Measurements from ENCODE around the gene FDXACB1.
A peak's percentile ranks its signal among the peaks of the same experiment; 100 is the strongest.
"Not testable (repeated sequence)": the region's sequence is repeated elsewhere in the genome, so short reads cannot be mapped to it uniquely, and the experiment has no call there.

FDXACB1 gene

DNA sequence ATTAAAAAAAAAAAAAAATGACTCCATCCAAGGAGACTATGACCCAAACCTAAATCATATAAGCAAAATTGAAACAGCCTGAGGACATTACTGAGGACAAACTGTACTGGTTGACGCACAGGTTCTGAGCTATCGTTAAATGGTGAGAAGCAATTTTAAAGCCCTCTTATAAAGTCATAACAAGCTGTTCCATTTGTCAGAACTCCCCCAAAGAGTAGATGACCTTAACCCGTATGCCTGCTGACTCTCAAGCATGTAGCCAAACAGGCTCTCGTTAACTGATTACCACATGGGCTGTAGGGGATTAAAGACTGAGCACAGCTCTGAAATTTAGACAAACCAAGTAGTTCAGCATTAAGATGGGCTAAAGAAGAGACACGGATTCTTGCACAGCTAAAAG lies 30.4 kb upstream of the FDXACB1 start:
- no peak for DNase-seq (ENCODE audit: low read depth)

DNA sequence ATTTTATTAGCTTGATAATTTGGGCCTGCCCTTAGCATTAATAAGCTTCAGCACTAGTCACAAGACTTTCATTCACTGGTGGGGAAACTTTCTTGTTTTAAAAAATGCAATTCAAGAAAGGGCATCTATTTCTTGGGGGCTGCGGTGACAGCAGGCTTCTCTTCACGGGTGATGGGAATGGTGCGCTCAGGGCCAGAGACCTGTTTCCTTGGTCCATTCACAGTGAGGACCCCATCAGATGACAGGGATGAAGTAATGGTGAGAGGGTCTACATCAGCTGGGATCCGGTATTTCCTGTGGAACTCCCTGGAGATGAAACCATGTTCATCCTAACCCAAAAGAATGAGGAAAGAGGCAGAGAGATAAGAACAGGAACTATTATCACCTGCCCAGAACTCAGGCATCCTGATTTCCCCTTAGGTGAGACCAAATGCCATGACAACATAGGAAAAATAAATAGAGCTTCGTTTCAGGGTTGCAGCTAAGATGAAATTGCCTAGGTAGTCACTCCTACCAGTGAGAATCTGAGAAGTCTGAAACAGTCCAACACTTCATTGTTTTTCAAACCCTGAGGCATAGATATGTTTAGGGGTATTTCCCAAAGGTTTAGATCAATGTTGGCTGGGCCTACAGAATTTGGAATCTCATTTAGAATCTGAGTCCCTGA lies 29.8 kb upstream of the FDXACB1 start:
- DNase-seq (ENCODE audit: low read depth) = no peak

DNA sequence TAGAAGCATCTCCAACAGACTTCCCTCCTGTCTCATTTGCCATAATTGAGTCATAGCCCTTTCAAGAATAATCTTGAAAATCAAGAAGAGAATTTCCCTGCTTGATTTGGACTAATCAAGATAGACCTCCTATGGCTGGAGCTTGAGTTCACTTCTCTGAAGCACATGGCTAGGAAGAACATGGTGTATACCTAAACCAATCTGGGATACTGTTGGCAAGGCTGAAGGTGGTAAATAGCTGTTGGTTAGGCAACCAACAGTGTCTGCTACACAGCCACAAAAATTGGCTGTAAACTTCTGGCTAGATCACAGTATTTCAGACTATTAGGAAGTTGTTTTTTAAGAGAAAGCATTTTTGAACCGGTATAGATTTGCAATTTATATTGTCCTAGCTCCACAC lies 27.7 kb upstream of the FDXACB1 start:
- no peak for DNase-seq (ENCODE audit: low read depth)

DNA sequence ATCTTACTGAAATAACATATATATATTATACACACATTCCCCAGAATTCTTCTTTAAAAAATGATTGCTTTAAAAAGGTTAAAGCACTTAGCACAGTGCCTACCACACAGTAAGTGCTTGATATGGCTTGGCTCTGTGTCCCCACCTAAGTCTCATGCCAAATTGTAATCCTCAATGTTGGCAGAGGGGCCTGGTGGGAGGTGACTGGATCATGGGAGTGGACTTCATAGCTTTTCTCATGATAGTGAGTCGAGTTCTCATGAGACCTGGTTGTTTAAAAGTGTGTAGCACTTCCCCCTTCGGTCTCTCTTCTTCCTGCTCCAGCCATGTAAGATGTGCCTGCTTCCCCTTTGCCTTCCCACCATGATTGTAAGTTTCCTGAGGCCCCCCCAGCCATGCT lies 26.4 kb upstream of the FDXACB1 start:
- no peak for DNase-seq (ENCODE audit: low read depth)

DNA sequence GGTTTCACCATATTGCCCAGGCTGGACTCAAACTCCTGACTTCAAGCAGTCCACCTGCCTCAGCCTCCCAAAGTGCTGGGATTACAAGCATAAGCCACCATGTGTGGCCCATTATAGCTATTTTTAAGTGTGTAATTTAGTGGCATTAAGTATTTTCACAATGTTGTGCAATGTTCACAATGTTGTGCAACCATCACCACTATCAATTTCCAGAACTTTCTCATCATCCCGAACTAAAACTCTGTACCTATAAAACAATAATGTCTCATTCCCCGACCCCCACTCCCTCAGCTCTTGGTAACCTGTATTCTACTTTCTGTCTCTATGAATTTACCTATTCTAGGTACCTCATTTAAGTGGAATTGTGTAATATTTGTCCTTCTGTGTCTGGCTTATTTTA lies 7.9 kb upstream of the FDXACB1 start:
- peak; percentile 6 for DNase-seq (ENCODE audit: low read depth)

- no peak for DNase-seq (ENCODE audit: low read depth)
Measured at GRCh38 chr11:111886032-111886431, 7.1 kb upstream of the FDXACB1 start.

DNA sequence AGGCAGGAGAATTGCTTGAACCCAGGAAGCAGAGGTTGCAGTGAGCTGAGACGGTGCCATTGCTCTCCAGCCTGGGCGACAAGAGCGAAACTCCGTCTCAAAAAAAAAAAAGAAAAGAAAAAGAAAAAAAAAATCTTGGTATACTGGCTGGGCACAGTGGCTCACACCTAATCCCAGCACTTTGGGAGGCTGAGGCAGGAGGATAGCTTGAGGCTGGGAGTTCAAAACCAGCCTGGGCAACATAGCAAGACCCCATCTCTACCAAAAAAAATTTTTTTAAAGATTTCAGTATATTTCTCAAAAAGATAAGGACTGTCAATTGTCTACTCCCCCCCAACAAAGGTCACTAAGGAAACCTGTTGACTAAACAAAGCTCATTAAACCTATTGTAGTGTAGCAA lies 6.1 kb upstream of the FDXACB1 start:
- DNase-seq (ENCODE audit: low read depth) = not testable (repeated sequence)

- DNase-seq (ENCODE audit: low read depth) = no peak
Measured at GRCh38 chr11:111882202-111882601, 3.2 kb upstream of the FDXACB1 start.

- DNase-seq (ENCODE audit: low read depth) = no peak
Measured at GRCh38 chr11:111879637-111879960, 634 bp upstream of the FDXACB1 start.

DNA sequence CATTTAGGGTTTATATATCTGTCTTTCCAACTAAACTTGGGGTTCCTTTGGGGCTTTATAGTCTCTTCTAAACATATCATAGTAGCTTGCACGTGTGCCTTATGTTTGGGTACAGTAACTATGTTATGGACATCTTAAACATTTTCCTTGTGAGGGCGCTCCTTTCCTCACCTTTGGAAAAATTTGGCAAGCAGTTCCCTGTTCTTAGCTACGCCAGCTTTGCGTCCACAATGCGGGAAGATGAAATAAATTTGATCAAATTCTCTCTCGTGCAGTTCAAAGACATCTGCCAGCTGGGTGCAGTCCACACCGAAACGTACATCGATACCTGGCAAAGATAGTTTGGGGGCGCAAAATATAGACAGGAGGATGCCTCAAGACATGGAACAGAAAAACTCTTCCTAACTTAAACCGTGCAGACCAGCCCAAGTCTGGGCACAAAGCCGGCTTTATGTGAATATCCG lies 548 bp downstream of the FDXACB1 start:
- DNase-seq (ENCODE audit: low read depth) = peak; percentile 17

- DNase-seq (ENCODE audit: low read depth) = no peak
Measured at GRCh38 chr11:111871693-111872161, 7.2 kb downstream of the FDXACB1 start.

DNA sequence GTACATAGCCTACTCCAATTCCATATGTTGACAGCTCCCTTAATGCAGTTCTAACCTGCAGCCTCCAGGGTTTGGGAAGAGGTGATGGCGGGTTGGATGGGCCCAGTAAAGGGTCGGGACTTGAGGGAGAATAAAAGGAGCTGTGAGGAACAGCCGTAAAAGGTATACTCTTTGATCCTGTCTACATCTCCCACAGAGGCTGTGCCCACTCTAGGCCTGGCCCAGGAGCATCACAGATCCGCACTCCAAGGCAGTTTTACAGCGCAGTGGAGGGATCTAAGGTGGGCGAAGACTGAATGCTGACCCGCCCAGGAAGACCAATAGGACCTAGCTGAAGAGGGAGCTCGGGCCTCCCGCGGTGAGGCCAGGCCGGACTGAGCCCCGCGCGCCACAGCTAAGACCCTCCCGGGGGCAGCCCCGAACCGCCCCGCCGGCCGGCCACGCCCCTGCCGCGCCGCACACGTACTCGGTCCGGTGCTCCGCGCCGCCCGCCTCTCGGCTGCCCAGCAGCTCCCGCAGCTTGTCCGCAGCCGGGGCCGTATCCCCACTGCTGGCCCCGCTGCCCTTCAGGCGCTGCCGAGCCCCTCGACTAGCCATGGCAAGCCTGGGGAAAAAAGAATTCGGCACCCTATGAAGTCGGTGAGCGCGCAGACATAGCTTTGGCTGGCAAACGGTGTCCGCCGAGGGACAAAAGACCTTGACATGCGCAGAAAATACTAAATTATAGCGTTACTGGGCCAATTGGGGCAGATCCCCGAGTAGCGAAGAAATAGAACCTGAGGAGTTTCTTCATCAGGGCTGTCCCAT lies 7.9 kb downstream of the FDXACB1 start, which contains the start of gene ALG9:
Gene ALG9 (minus strand): TSS at position 696 of the 807 bp plus-strand sequence. CDS start 99 bp downstream, at position 597.
- peak; percentile 83 for DNase-seq (ENCODE audit: low read depth)

- no peak for DNase-seq (ENCODE audit: low read depth)
Measured at GRCh38 chr11:111870522-111870885, 8.5 kb downstream of the FDXACB1 start.

DNA sequence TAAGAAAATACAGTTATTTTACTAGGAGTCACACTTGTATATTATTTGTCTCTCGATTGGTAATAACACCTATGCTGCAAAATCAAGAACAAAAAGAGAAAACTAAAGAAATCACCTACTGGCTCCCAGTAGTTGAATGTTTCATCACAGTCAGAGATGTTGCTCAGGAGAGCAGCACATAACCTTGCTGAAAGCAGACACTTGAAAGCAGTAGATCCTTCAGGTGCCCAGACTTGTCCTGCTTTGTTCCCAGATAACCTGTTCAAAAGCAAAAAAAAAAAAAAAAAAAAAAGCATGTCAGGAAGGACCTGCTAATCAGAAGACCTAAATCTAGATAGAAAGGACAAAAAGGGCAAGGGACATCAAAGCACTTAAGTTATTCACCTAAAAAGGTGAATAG lies 8.9 kb downstream of the FDXACB1 start:
- no peak for DNase-seq (ENCODE audit: low read depth)

DNA sequence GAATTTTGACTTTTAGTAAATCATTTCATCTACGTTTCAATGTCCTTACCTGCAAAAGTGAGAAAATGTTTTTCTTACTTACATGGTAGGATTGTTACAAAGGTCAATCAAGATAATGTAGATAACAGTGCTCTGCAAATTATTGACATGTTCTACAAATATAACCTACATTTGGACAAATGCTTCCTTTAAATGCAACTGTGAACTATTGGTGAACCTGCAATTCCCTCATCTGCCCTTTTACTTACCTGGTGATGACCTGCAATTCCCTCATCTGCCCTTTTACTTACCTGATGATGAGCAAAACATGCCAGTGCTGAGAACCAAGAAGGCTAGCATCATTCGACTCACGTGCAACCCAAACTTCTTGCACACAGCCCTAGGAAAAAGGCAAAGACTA lies 18.7 kb downstream of the FDXACB1 start:
- DNase-seq (ENCODE audit: low read depth) = no peak

GRCh38 chr11:111855506-111855905 lies 23.5 kb downstream of the FDXACB1 start:
- no peak for DNase-seq (ENCODE audit: low read depth)

- no peak for DNase-seq (ENCODE audit: low read depth)
Measured at GRCh38 chr11:111852103-111852502, 26.9 kb downstream of the FDXACB1 start.

- DNase-seq (ENCODE audit: low read depth) = peak; percentile 56
Measured at GRCh38 chr11:111851636-111852035, 27.3 kb downstream of the FDXACB1 start.

DNA sequence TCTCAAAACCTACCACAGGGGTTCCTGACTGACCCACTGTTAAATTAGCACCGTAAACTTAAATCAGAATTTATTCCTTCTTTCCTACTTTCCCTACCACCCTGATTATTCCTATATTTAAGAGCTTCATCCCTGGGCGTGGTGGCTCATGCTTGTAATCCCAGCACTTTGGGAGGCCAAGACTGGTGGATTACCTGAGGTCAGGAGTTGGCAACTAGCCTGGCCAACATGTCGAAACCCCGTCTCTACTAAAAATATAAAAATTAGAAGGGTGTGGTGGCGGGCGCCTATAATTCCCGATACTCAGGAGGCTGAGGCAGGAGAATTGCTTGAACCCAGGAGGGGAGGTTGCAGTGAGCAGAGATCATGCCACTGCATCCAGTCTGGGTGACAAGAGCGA lies 27.9 kb downstream of the FDXACB1 start:
- no peak for DNase-seq (ENCODE audit: low read depth)

DNA sequence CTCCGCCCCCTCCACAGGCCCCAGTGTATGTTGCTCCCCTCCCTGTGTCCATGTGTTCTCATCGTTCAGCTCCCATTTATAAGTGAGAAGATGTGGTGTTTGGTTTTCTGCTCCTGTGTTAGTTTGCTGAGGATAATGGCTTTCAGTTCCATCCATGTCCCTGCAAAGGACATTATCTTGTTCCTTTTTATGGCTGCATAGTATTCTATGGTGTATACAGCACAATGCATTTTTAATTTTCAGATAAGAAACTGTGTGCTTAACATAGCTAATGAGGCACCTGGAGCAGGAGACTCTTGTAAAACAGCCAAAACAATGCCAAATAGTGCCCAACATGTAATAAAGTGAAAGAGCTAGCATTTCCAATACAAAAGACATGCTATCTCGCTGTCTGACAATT lies 29.3 kb downstream of the FDXACB1 start:
- DNase-seq (ENCODE audit: low read depth) = no peak

GRCh38 chr11:111846636-111847035 lies 32.3 kb downstream of the FDXACB1 start:
- peak; percentile 95 for DNase-seq (ENCODE audit: low read depth)

DNA sequence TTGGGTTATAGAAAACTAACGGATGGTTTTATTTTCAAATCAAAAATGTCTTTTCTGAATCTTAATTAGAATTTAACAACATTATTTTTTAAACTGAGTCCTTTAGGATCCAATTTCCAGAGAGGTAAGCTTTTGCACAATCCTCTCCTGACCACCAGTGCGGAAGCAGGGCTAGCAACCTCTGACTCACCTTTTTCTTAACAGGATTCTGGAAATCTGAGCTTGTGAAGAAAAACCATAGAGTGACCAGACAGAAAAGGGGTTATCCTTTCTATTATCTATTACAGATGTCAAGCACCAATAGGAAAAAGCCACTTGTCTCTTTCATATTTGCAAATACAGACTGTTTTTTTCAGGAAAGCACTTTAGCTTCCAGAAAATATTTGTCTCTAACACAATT lies 32.9 kb downstream of the FDXACB1 start:
- peak; percentile 93 for DNase-seq (ENCODE audit: low read depth)

- peak; percentile 82 for DNase-seq (ENCODE audit: low read depth)
Measured at GRCh38 chr11:111845276-111846028, 33.5 kb downstream of the FDXACB1 start.

Data from iris pigment epithelial cell (primary cell).